OCI-LY7 (cell line): ENCODE data around the gene MRPL2. TPM values are rescaled to one million over a fixed set of nuclear protein-coding genes. Genes with fewer than 3 reads are reported as not detected.
A peak's percentile ranks its signal among the peaks of the same experiment; 100 is the strongest.

Source experiments
- BruUV-seq: library from RNA; stranded (reverse); fragments of 400-500 nt; replicated peaks from 2 replicates; lab custom pipeline; 2021; lab: Mats Ljungman, UMichigan
- CTCF ChIA-PET: fragments of 300-600 bp; sonication (Branson Sonifier 250); formaldehyde crosslinking; loops from one replicate; lab custom pipeline; 2022; ENCODE audit warnings: antibody characterized with exemption; ENCODE audit not compliant: unreplicated experiment; lab: Charles Lee
- POLR2A ChIA-PET: fragments of 300-600 bp; sonication (Branson Sonifier 250); formaldehyde crosslinking; loops from one replicate; lab custom pipeline; 2022; ENCODE audit warnings: antibody characterized with exemption; lab: Charles Lee
- DNase-seq: peaks from one replicate; pipeline ENCODE4 v3.0.0-alpha.2; 2015; ENCODE audit warnings: low spot score
- H2AFZ ChIP-seq: fragments of 200-600 bp; sonication (generic), shearing (Covaris generic); 2 replicates; pipeline ENCODE4 v1.6.1; 2014; ENCODE audit warnings: mild to moderate bottlenecking, antibody characterized with exemption, low read length, moderate library complexity
- H3K27ac ChIP-seq: fragments of 200-600 bp; sonication (generic); 2 replicates; pipeline ENCODE4 v1.5.1; 2014; ENCODE audit warnings: mixed run types, low read depth, mild to moderate bottlenecking, moderate library complexity, low read length, inconsistent platforms; ENCODE audit not compliant: poor library complexity, severe bottlenecking
- H3K36me3 ChIP-seq: fragments of 200-600 bp; sonication (generic); 2 replicates; pipeline ENCODE4 v1.6.1; 2014; ENCODE audit warnings: mild to moderate bottlenecking, antibody characterized with exemption, low read length, moderate library complexity, mixed read lengths; ENCODE audit not compliant: insufficient read depth
- H3K4me1 ChIP-seq: fragments of 200-600 bp; sonication (generic); 2 replicates; pipeline ENCODE4 v1.5.1; 2014; ENCODE audit warnings: mild to moderate bottlenecking, low read length; ENCODE audit not compliant: insufficient read depth, poor library complexity, severe bottlenecking
- H3K4me2 ChIP-seq: fragments of 200-600 bp; sonication (generic); 2 replicates; pipeline ENCODE4 v1.6.1; 2014; ENCODE audit warnings: mild to moderate bottlenecking, low read length
- H3K4me3 ChIP-seq: fragments of 200-600 bp; sonication (generic); 2 replicates; pipeline ENCODE4 v1.5.1; 2014; ENCODE audit warnings: mild to moderate bottlenecking, low read depth, low read length; ENCODE audit not compliant: poor library complexity, severe bottlenecking
- H3K79me2 ChIP-seq: fragments of 200-600 bp; sonication (generic); 2 replicates; pipeline ENCODE4 v1.6.1; 2016; ENCODE audit warnings: low read depth, mild to moderate bottlenecking, low read length, moderate library complexity, mixed read lengths; ENCODE audit not compliant: insufficient read depth
- H3K9me2 ChIP-seq: fragments of 200-600 bp; sonication (generic); 2 replicates; pipeline ENCODE4 v1.6.1; 2016; ENCODE audit warnings: mild to moderate bottlenecking, low read length, mixed read lengths; ENCODE audit not compliant: insufficient read depth
- H3K9me3 ChIP-seq: fragments of 200-600 bp; sonication (generic); 2 replicates; pipeline ENCODE4 v1.6.1; 2014; ENCODE audit warnings: mild to moderate bottlenecking, mixed run types, low read length, mixed read lengths
- H4K20me1 ChIP-seq: fragments of 200-600 bp; sonication (generic); 2 replicates; pipeline ENCODE4 v1.6.1; 2014; ENCODE audit warnings: mild to moderate bottlenecking, antibody characterized with exemption, low read length, moderate library complexity, mixed read lengths; ENCODE audit not compliant: insufficient read depth
- EZH2phosphoT487 ChIP-seq: fragments of 200-600 bp; sonication (generic); IDR thresholded peaks from 2 replicates; pipeline ENCODE4 v1.6.1; 2018; ENCODE audit warnings: low read depth, borderline replicate concordance, mild to moderate bottlenecking, mixed run types, antibody characterized with exemption, low read length, moderate library complexity, mixed read lengths
- intact Hi-C: fragments of 100-400 bp; cut with micrococcal nuclease; formaldehyde crosslinking; loops from one replicate; pipeline ENCODE4 v1.10.0; 2022; ENCODE audit not compliant: unreplicated experiment
- total RNA-seq, 2 experiments: library from RNA; depleted of rRNA in 1 of 2; stranded (reverse); fragments of >200 nt in 1 of 2; shearing (Covaris generic) in 1 of 2; gene quantifications; 2 replicates each; pipeline ENCODE4 v1.2.3, GENCODE V29; 2014 to 2022
- TF ChIP-seq, protein P1 (sequence below): fragments of 200-600 bp; sonication (generic); conservative IDR thresholded peaks from 2 replicates; pipeline ENCODE4 v1.5.1; 2014; ENCODE audit warnings: mild to moderate bottlenecking, antibody characterized with exemption, low read length, moderate library complexity, mixed read lengths

The MRPL2 gene
- total RNA-seq, 2 experiments from 2014 or later = 25.8 to 81.7 TPM

DNA sequence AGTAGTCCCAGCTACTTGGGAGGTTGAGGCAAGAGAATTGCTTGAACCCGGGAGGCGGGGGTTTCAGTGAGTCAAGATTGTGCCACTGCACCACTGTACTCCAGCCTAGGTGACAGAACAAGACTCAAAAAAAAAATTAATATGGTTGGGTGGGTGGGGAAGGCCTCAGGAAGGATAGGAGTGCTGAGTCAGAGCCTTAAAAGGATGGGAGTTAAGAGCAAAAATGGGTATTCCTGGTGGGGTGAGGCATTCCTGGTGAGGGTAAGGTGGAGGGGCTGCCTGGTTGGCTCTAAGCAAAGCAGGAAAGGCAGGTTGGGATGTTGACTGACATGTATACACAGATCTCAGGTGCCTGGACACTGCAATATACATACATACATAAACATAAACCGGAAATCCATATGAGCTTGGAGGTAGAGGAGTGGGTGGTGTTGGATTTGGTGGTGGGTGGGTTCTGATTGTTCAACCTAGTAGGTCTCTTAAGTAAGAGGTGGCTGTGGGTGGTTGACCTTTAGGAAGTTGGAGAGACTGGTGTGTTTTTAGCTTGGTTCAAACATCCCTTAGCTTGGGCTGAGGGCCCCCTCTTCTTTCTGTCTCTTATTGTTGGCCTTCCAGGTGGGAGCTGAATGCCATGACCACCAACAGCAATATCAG, 39.1 kb downstream of the MRPL2 start:
- H3K4me3 ChIP-seq = no peak overlapping the region
- peaks cover 45% of the 10 kb centered on the region for H3K79me2 ChIP-seq
- H3K9me3 ChIP-seq = no peaks in the 10 kb centered on the region
- CTCF ChIA-PET = no interaction called here
- DNase-seq = no peak
- intact Hi-C loops = no loop called here
- H3K4me2 ChIP-seq = peak overlapping the region; percentile 83; the same call in 1 of the 2 replicates
- peaks cover 32% of the 10 kb centered on the region for H3K4me1 ChIP-seq
- H2AFZ ChIP-seq = no peak overlapping the region
- no peaks in the 10 kb centered on the region for H3K9me2 ChIP-seq
- POLR2A ChIA-PET = interaction anchor here (0.6 to 1.7 kb wide), 6 partner anchors 13 to 421 kb away, joined by 3 to 7 read pairs (median 5); partner anchors contain the start of genes CNPY3, KLC4, MRPL2 and PEX6
- BruUV-seq = no TSS peak
- TF ChIP-seq, protein P1, sequence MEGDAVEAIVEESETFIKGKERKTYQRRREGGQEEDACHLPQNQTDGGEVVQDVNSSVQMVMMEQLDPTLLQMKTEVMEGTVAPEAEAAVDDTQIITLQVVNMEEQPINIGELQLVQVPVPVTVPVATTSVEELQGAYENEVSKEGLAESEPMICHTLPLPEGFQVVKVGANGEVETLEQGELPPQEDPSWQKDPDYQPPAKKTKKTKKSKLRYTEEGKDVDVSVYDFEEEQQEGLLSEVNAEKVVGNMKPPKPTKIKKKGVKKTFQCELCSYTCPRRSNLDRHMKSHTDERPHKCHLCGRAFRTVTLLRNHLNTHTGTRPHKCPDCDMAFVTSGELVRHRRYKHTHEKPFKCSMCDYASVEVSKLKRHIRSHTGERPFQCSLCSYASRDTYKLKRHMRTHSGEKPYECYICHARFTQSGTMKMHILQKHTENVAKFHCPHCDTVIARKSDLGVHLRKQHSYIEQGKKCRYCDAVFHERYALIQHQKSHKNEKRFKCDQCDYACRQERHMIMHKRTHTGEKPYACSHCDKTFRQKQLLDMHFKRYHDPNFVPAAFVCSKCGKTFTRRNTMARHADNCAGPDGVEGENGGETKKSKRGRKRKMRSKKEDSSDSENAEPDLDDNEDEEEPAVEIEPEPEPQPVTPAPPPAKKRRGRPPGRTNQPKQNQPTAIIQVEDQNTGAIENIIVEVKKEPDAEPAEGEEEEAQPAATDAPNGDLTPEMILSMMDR = no peak
- TF ChIP-seq EZH2phosphoT487 = no peak
- peaks cover 65% of the 10 kb centered on the region for H3K36me3 ChIP-seq
- no peak overlapping the region for H3K27ac ChIP-seq
- no peaks in the 10 kb centered on the region for H4K20me1 ChIP-seq

DNA sequence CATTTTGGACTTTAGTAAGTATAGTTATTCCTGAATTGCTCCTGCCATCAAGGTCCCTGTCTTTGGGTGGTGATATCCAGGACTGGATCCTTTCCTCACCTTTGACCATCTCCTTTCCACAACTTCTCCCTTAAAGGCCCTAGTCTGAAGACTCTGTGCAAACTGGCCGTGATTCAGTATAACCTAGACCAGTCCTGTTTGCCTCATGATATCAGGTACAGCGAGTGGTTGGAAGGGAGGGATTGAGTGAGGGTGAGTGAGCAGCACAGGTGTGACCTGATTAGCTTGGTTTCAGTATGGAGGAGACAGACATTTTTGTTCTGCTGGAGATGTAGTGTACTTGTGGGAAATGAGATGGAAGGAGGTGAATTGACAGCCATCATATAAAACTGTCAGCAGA, 40.1 kb downstream of the MRPL2 start:
- H2AFZ ChIP-seq = no peak overlapping the region
- H3K4me2 ChIP-seq = no peak overlapping the region
- no peaks in the 10 kb centered on the region for H4K20me1 ChIP-seq
- peaks cover 45% of the 10 kb centered on the region for H3K79me2 ChIP-seq
- H3K27ac ChIP-seq = no peak overlapping the region
- H3K36me3 ChIP-seq = peaks cover 55% of the 10 kb centered on the region
- BruUV-seq = no TSS peak
- ChIA-PET POLR2A (no interaction called here), CTCF (no interaction called here)
- TF ChIP-seq, protein P1 = no peak
- TF ChIP-seq EZH2phosphoT487 = no peak
- no peaks in the 10 kb centered on the region for H3K9me3 ChIP-seq
- H3K4me3 ChIP-seq = no peak overlapping the region
- H3K9me2 ChIP-seq = no peaks in the 10 kb centered on the region
- intact Hi-C loops = no loop called here
- no peak for DNase-seq
- H3K4me1 ChIP-seq = peaks cover 37% of the 10 kb centered on the region

DNA sequence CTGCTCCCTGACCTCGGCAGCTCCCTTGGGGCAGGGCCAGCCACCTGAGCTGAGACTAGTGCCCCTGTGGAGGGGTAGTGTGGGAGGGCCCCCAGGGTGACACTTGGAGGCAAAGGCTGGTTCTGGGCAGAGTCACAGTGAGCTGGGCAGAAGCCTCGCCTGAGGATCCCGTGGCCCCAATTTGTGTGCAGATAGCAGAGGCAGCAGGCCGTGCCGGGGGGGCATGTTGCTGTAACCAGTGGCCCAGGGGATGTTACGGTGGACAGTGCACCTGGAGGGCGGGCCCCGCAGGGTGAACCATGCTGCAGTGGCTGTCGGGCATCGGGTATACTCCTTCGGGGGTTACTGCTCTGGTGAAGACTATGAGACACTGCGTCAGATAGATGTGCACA, 42.3 kb downstream of the MRPL2 start:
- Histone ChIP-seq H4K20me1 (no peaks in the 10 kb centered on the region), H3K9me2 (no peaks in the 10 kb centered on the region), H3K4me2 (0 out of 2 replicates have a peak overlapping the region, but pooled peaks have one; percentile 5), H3K27ac (no peak overlapping the region), H3K4me1 (peaks cover 39% of the 10 kb centered on the region), H3K9me3 (no peaks in the 10 kb centered on the region), H3K4me3 (no peak overlapping the region), H3K79me2 (peaks cover 34% of the 10 kb centered on the region), H2AFZ (no peak overlapping the region), H3K36me3 (peaks cover 43% of the 10 kb centered on the region; the same call in 1 of the 2 replicates)
- intact Hi-C loops = no loop called here
- DNase-seq = no peak
- no TSS peak for BruUV-seq
- ChIA-PET POLR2A (no interaction called here), CTCF (no interaction called here)
- TF ChIP-seq EZH2phosphoT487 = no peak
- TF ChIP-seq, protein P1 = no peak
